Uterus (tissue), 2 donors: ENCODE data around the gene KIF1B.

Source experiments
- POLR2A ChIP-seq, 2 donors: fragments of 450-650 bp; IDR thresholded peaks; one replicate each; pipeline ENCODE4 v1.6.1; 2016; ENCODE audit warnings: antibody characterized with exemption in 2 of 2, mild to moderate bottlenecking in 1 of 2, moderate library complexity in 1 of 2
- TF ChIP-seq, protein P1 (sequence below), 4 experiments: fragments of 200-600 bp in 2 of 4; fragments of 450-650 bp in 2 of 4; sonication (generic) in 2 of 4; IDR thresholded peaks; one replicate each; pipeline ENCODE4 v1.5.1; 2016 to 2019; ENCODE audit warnings: antibody characterized with exemption in 4 of 4, mild to moderate bottlenecking in 2 of 4, moderate library complexity in 1 of 4

GRCh38 chr1:10195570-10195969, 14.8 kb upstream of the KIF1B start:
- TF ChIP-seq, protein P1, sequence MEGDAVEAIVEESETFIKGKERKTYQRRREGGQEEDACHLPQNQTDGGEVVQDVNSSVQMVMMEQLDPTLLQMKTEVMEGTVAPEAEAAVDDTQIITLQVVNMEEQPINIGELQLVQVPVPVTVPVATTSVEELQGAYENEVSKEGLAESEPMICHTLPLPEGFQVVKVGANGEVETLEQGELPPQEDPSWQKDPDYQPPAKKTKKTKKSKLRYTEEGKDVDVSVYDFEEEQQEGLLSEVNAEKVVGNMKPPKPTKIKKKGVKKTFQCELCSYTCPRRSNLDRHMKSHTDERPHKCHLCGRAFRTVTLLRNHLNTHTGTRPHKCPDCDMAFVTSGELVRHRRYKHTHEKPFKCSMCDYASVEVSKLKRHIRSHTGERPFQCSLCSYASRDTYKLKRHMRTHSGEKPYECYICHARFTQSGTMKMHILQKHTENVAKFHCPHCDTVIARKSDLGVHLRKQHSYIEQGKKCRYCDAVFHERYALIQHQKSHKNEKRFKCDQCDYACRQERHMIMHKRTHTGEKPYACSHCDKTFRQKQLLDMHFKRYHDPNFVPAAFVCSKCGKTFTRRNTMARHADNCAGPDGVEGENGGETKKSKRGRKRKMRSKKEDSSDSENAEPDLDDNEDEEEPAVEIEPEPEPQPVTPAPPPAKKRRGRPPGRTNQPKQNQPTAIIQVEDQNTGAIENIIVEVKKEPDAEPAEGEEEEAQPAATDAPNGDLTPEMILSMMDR (IDR thresholded peaks at IDR 0.05) = no peak
- TF ChIP-seq POLR2A (IDR thresholded peaks at IDR 0.05) = no peak
